HepG2 (cell line): ENCODE data around the gene C9. TPM values are rescaled to one million over a fixed set of nuclear protein-coding genes. Genes with fewer than 3 reads are reported as not detected.

Source experiments
- ATAC-seq: fragments of 200-7000 bp; cut with Tn5 transposase; 3 replicates; pipeline ENCODE4 v1.9.1; 2020; ENCODE audit warnings: mild to moderate bottlenecking, moderate library complexity
- BruUV-seq: library from RNA; stranded (reverse); fragments of 400-500 nt; replicated peaks from 2 replicates; lab custom pipeline; 2021; lab: Mats Ljungman, UMichigan
- CTCF ChIA-PET: fragments of 300-600 bp; formaldehyde crosslinking; extraction: SDS; loops from one replicate; lab custom pipeline; 2021; ENCODE audit warnings: low total read pairs, inconsistent platforms, low intra/inter-chr PET ratio; lab: Yijun Ruan, JAX
- POLR2A ChIA-PET: fragments of 350-600 bp; sonication (Branson Sonifier 250); formaldehyde crosslinking; loops from one replicate; lab custom pipeline; 2020; ENCODE audit warnings: antibody characterized with exemption, inconsistent platforms; lab: Yijun Ruan, JAX
- DNase-seq: peaks from one replicate; pipeline ENCODE4 v3.0.0-alpha.2; 2015; ENCODE audit warnings: low spot score
- FAIRE-seq: peaks from 3 replicates; lab custom pipeline; 2011; peaks lifted over from hg19 to GRCh38; lab: Jason Lieb, UNC
- H2AFZ ChIP-seq: one replicate; pipeline ENCODE4 v1.6.1; 2011; ENCODE audit warnings: low read length, inconsistent platforms
- H3K27ac ChIP-seq: fragments of 300-600 bp; 3 replicates; pipeline ENCODE4 v1.8.0; 2011; ENCODE audit warnings: mixed run types, mild to moderate bottlenecking, mixed read lengths, low read length, inconsistent platforms; ENCODE audit not compliant: insufficient read depth; ENCODE audit errors: extremely low read length
- H3K27me3 ChIP-seq, 2 experiments: fragments of 200-600 bp in 1 of 2; 2 replicates in 1 of 2; 3 replicates in 1 of 2; pipeline versions ENCODE4 v1.6.0 to v1.8.0; 2011; ENCODE audit warnings: low read length in 2 of 2, mild to moderate bottlenecking in 2 of 2, moderate library complexity in 2 of 2, inconsistent platforms in 1 of 2; ENCODE audit not compliant: insufficient read depth in 2 of 2, control insufficient read depth in 1 of 2
- H3K36me3 ChIP-seq, 2 experiments: fragments of 200-600 bp in 1 of 2; replicated peaks in 1 of 2; 2 replicates in 1 of 2; 3 replicates in 1 of 2; pipeline versions ENCODE4 v1.5.1 to v1.8.0; 2011; ENCODE audit warnings: low read length in 2 of 2, inconsistent platforms in 1 of 2; ENCODE audit not compliant: insufficient read depth in 2 of 2, control insufficient read depth in 1 of 2
- H3K4me1 ChIP-seq: 2 replicates; pipeline ENCODE4 v1.5.1; 2012; ENCODE audit warnings: low read length, inconsistent platforms; ENCODE audit not compliant: insufficient read depth
- H3K4me2 ChIP-seq: 2 replicates; pipeline ENCODE4 v1.6.0; 2011; ENCODE audit warnings: low read depth, low read length, inconsistent platforms
- H3K4me3 ChIP-seq, 3 experiments: fragments of 200-600 bp in 1 of 3; sonication (generic), shearing (Covaris generic) in 1 of 3; replicated peaks in 1 of 3; 2 replicates each; pipeline ENCODE4 v1.5.1; 2011 to 2016; ENCODE audit warnings: low read length in 3 of 3, inconsistent platforms in 2 of 3, low read depth in 2 of 3, mild to moderate bottlenecking in 2 of 3, control low read depth in 1 of 3, mixed read lengths in 1 of 3; ENCODE audit not compliant: insufficient read depth in 1 of 3
- H3K79me2 ChIP-seq: one replicate; pipeline ENCODE4 v1.6.1; 2011; ENCODE audit warnings: low read length, inconsistent platforms; ENCODE audit not compliant: insufficient read depth
- H3K9ac ChIP-seq: 2 replicates; pipeline ENCODE4 v1.6.0; 2011; ENCODE audit warnings: mild to moderate bottlenecking, low read depth, low read length, inconsistent platforms; ENCODE audit not compliant: insufficient read depth
- H3K9me3 ChIP-seq: 2 replicates; pipeline ENCODE4 v1.5.1; 2012; ENCODE audit warnings: mild to moderate bottlenecking, low read length
- H4K20me1 ChIP-seq: 2 replicates; pipeline ENCODE4 v1.6.0; 2011; ENCODE audit warnings: inconsistent platforms, mild to moderate bottlenecking, low read length, moderate library complexity; ENCODE audit not compliant: insufficient read depth
- ARNT2 ChIP-seq: sonication (generic); formaldehyde crosslinking; IDR thresholded peaks from 2 replicates; pipeline ENCODE4 v1.8.0; 2022; ENCODE audit warnings: mild to moderate bottlenecking, low read depth, missing genetic modification reagents, moderate library complexity
- CENPX ChIP-seq: sonication (generic); formaldehyde crosslinking; IDR thresholded peaks from 2 replicates; pipeline ENCODE4 v1.9.0; 2021; ENCODE audit warnings: mild to moderate bottlenecking, missing genetic modification reagents, moderate library complexity
- E2F5 ChIP-seq: sonication (generic); formaldehyde crosslinking; conservative IDR thresholded peaks from 2 replicates; pipeline ENCODE4 v1.4.0; 2020; ENCODE audit warnings: missing genetic modification reagents
- HCFC1 ChIP-seq: fragments of 150-350 bp; IDR thresholded peaks from 2 replicates; pipeline ENCODE4 v1.6.1; 2014; ENCODE audit warnings: low read depth, low read length
- PAX8 ChIP-seq: sonication (generic); formaldehyde crosslinking; IDR thresholded peaks from 2 replicates; pipeline ENCODE4 v1.8.0; 2022; ENCODE audit warnings: mild to moderate bottlenecking, missing genetic modification reagents, borderline replicate concordance
- SOX13 ChIP-seq, 3 experiments: fragments of 450-650 bp in 1 of 3; sonication (generic) in 1 of 3; formaldehyde crosslinking in 1 of 3; IDR thresholded peaks in 2 of 3; conservative IDR thresholded peaks in 1 of 3; 2 replicates each; pipeline versions ENCODE4 v1.5.0 to v1.6.1; 2016 to 2020; ENCODE audit warnings: antibody characterized with exemption in 1 of 3, mild to moderate bottlenecking in 1 of 3, missing compliant biosample characterization in 1 of 3, missing genetic modification reagents in 1 of 3, moderate library complexity in 1 of 3
- TMF1 ChIP-seq: sonication (generic); formaldehyde crosslinking; IDR thresholded peaks from 2 replicates; pipeline ENCODE4 v1.8.1; 2022; ENCODE audit warnings: low read depth, missing genetic modification reagents
- XBP1 ChIP-seq: sonication (generic); formaldehyde crosslinking; IDR thresholded peaks from 2 replicates; pipeline ENCODE4 v1.5.0; 2020; ENCODE audit warnings: missing genetic modification reagents
- ZBTB14 ChIP-seq: sonication (generic); formaldehyde crosslinking; IDR thresholded peaks from 2 replicates; pipeline ENCODE4 v1.4.0; 2020; ENCODE audit warnings: missing genetic modification reagents
- ZMYM4 ChIP-seq: sonication (generic); formaldehyde crosslinking; IDR thresholded peaks from 2 replicates; pipeline ENCODE4 v1.8.1; 2023; ENCODE audit warnings: mild to moderate bottlenecking, missing genetic modification reagents
- ZNF33B ChIP-seq: sonication (generic); formaldehyde crosslinking; IDR thresholded peaks from 2 replicates; pipeline ENCODE4 v1.5.1; 2020; ENCODE audit warnings: mild to moderate bottlenecking, missing genetic modification reagents
- ZNF614 ChIP-seq: IDR thresholded peaks from 2 replicates; pipeline ENCODE4 v1.6.1; 2018; ENCODE audit warnings: missing biosample characterization, missing genetic modification reagents, inconsistent platforms, borderline replicate concordance
- ZNF710 ChIP-seq: sonication (generic); formaldehyde crosslinking; IDR thresholded peaks from 2 replicates; pipeline ENCODE4 v1.5.0; 2020; ENCODE audit warnings: mild to moderate bottlenecking, missing genetic modification reagents, borderline replicate concordance
- WGBS: methylation state at CpG from one replicate; pipeline ENCODE4 v1.1.6; 2017; ENCODE audit warnings: low lambda C conversion rate; 5-methylcytosine and 5-hydroxymethylcytosine counted together
- in situ Hi-C: cut with HindIII; loops from 2 replicates; pipeline ENCODE4 v1.10.0; 2017; ENCODE audit warnings: low pct_unique_long_range_greater_than_20kb; ENCODE audit not compliant: extremely low pct_ligation_motif_present
- intact Hi-C: fragments of 100-400 bp; cut with micrococcal nuclease; formaldehyde crosslinking; loops from one replicate; pipeline ENCODE4 v1.10.0; 2022; ENCODE audit not compliant: unreplicated experiment
- polyA plus RNA-seq, 8 experiments: library from polyadenylated mRNA; depleted of rRNA in 3 of 8; stranded (reverse) in 7 of 8; unstranded in 1 of 8; fragments of >200 nt; fragmentation: Illumina TruSeq in 4 of 8; extraction: Trizol in 4 of 8; gene quantifications; 2 replicates each; pipeline versions ENCODE4 v1.2.1 to v1.2.3, GENCODE V29; 2011 to 2016; ENCODE audit warnings: low read depth in 4 of 8, missing spikeins in 1 of 8, mixed read lengths in 1 of 8; ENCODE audit not compliant: insufficient read depth in 1 of 8
- total RNA-seq, 5 experiments: library from RNA; depleted of rRNA; stranded (reverse); fragments of >200 nt; fragmentation: Illumina TruSeq; extraction: Trizol; gene quantifications; 2 replicates each; pipeline ENCODE4 v1.2.3, GENCODE V29; 2016; ENCODE audit warnings: low read depth in 1 of 5

C9 gene
- total and polyA plus RNA-seq, 2 of the 13 experiments (the other 11 are each of a cell fraction or from before 2014, with no cell fraction given), result not detected

DNA sequence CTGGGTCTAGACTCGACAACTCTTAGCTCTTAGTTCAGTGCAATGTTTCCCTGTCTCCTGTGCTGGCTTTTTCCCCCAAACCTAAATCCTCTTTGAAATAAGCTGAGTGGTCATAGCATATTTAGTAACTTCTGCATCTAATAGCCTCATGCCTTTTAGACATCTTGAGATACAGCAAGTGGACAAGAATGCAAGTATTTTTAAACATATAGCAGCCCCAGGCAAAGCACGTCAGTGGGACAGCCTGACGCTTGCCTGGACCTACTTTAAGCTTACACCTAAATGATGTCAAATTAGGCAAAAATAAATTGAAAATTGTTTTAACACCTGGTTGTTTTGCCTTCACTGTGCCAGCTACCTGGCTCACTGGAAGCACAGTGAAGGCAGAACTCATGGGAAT, 8.0 kb downstream of the C9 start:
- Histone ChIP-seq H2AFZ (no peak overlapping the region), H3K4me2 (no peak overlapping the region), H3K79me2 (no peaks in the 10 kb centered on the region), H3K9ac (no peak overlapping the region)
- CTCF ChIA-PET, result no interaction called here
- FAIRE-seq, result no peak
- in situ Hi-C loops (no loop called here), intact Hi-C loops (no loop called here)
- no peak for DNase-seq
- TF ChIP-seq XBP1 (CRISPR knock-in tag), result no peak
- no peak for TF ChIP-seq HCFC1
- TF ChIP-seq ZMYM4 (CRISPR knock-in tag), result no peak
- TF ChIP-seq SOX13 (IDR thresholded peaks at IDR 0.05), result no peak
- TF ChIP-seq SOX13 (CRISPR knock-in tag; conservative IDR thresholded peaks at IDR 0.05 in 1 of 2, IDR thresholded peaks at IDR 0.05 in 1 of 2), result no peak
- no peak for TF ChIP-seq TMF1 (CRISPR knock-in tag)
- TF ChIP-seq CENPX (CRISPR knock-in tag), result no peak
- TF ChIP-seq E2F5 (CRISPR knock-in tag), result no peak
- no peak for TF ChIP-seq ZNF614 (CRISPR knock-in tag)
- no peak for TF ChIP-seq ZNF710
- TF ChIP-seq ARNT2, result no peak
- no peak for TF ChIP-seq ZBTB14
- TF ChIP-seq ZNF33B (CRISPR knock-in tag), result no peak
- TF ChIP-seq PAX8 (CRISPR knock-in tag), result no peak
- TF ChIP-seq, all 625 proteins: peak for 0
- Histone ChIP-seq H3K4me3 (no peak overlapping the region), H3K4me1 (no peaks in the 10 kb centered on the region), H3K9me3 (no peaks in the 10 kb centered on the region), H4K20me1 (no peaks in the 10 kb centered on the region), H3K27ac (no peak overlapping the region), H3K27me3 (no peaks in the 10 kb centered on the region), H3K36me3 (no peaks in the 10 kb centered on the region)
- no peak for ATAC-seq
- 14% methylated on average over 3 of the region's 3 CpGs for WGBS
- no TSS peak for BruUV-seq
- POLR2A ChIA-PET, result no interaction called here
